ENCODE measurements around the gene GLB1L3.
"Not testable (repeated sequence)": the region's sequence is repeated elsewhere in the genome, so short reads cannot be mapped to it uniquely, and the experiment has no call there.

GLB1L3 gene

GRCh38 chr11:134276396-134277182 is 410 bp downstream of the GLB1L3 start:
- no peak for DNase-seq

- no peak for DNase-seq
These were observed 1.2 kb downstream of the GLB1L3 start for GRCh38 chr11:134277183-134278001.

- no peak for DNase-seq
These were observed 2.2 kb downstream of the GLB1L3 start for GRCh38 chr11:134278356-134278755.

- not testable (repeated sequence) for DNase-seq
These were observed 5.5 kb downstream of the GLB1L3 start for GRCh38 chr11:134281635-134282034.

- DNase-seq = no peak
These were observed 6.2 kb downstream of the GLB1L3 start for GRCh38 chr11:134282121-134283045.

- DNase-seq = no peak
These were observed 7.5 kb downstream of the GLB1L3 start for GRCh38 chr11:134283461-134284230.

- not testable (repeated sequence) for DNase-seq
These were observed 8.2 kb downstream of the GLB1L3 start for GRCh38 chr11:134284349-134284748.

GRCh38 chr11:134287561-134287960 is 11.4 kb downstream of the GLB1L3 start:
- DNase-seq = no peak

GRCh38 chr11:134288486-134288885 is 12.3 kb downstream of the GLB1L3 start:
- no peak for DNase-seq

GRCh38 chr11:134289167-134289566 is 13.0 kb downstream of the GLB1L3 start:
- DNase-seq = no peak

GRCh38 chr11:134289789-134290188 is 13.6 kb downstream of the GLB1L3 start:
- DNase-seq = no peak

GRCh38 chr11:134290646-134291045 is 14.5 kb downstream of the GLB1L3 start:
- no peak for DNase-seq

- no peak for DNase-seq
These were observed 15.0 kb downstream of the GLB1L3 start for GRCh38 chr11:134291196-134291595.

GRCh38 chr11:134292661-134293060 is 16.5 kb downstream of the GLB1L3 start:
- DNase-seq = no peak

GRCh38 chr11:134293119-134294113 is 17.2 kb downstream of the GLB1L3 start:
- DNase-seq = no peak

GRCh38 chr11:134294664-134295063 is 18.5 kb downstream of the GLB1L3 start:
- DNase-seq = no peak

GRCh38 chr11:134312223-134312622 is 36.0 kb downstream of the GLB1L3 start:
- DNase-seq = no peak

GRCh38 chr11:134312807-134313206 is 36.6 kb downstream of the GLB1L3 start:
- no peak for DNase-seq

GRCh38 chr11:134313379-134313778 is 37.2 kb downstream of the GLB1L3 start:
- DNase-seq = no peak

- DNase-seq = no peak
These were observed 37.8 kb downstream of the GLB1L3 start for GRCh38 chr11:134313821-134314607.
